ENCODE results near the gene RNU5B-1.

RNU5B-1 gene

DNA sequence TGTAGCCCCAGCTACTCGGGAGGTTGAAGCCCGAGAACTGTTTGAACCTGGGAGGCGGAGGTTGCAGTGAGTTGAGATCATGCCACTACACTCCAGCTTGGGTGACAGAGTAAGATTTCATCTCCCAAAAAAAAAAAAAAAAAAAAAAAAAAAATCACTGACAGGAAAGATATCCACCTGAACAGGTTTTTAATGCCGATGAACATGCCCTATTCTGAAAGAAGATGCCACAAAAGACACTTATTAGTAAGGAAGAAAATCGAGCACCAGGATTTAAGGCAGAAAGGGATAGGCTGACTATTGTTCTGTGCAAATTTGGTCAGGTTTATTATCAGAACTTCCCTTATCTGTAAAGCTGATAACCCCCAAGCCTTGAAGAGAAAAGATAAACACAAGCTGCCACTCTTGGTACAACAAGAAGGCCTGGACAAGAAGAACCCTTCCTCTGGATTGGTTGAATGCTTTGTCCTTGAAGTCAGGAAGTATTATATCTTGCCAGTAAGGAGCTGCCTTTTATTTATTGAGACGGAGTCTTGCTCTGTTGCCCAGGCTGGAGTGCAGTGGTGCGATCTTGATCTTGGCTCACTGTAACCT lies 15.1 kb upstream of the RNU5B-1 start:
- peak; percentile 50 for DNase-seq

DNA sequence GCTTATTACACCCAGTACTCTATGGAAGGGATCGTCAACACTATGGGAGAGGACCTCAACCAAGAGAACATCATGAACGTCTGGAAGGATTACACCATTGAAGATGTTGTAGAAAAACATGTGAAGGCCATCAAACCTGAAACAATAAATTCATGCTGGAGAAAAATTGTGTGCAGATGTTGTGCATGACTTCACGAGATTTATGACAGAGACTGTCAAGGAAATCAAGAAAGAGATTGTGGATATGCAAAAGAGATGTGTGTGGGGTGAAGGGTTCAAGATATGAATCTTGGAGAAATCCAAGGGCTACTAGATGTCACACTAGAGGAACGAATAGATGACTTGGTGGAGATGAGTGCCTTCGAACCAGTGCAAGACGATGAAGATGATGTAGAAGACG lies 14.2 kb upstream of the RNU5B-1 start:
- no peak for DNase-seq

DNA sequence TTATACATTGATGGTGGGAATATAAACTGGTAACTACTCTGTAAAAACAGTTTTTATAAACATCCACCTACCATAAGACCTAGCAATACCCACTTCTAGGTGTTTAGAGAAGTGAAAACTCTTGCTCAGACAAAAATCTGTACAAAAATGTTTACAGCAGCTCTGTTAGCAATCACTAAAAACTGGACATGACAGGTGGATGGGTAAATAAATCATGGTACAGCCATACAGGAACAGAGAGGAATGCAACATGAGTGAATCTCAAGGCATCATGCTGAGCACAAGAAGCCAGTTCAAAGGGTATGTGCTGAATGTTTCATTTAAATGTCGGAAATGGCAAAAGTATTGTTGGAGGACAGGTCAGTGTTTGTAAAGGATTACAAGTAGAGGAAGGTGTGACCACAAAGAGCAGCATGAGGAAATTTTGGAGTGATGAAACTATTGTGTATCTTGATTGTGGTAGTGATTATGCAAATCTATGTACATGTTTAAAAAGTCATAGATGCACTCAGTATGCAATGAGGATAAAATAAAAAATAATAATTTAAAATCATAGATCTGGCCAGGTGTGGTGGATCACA lies 11.4 kb upstream of the RNU5B-1 start:
- no peak for DNase-seq

DNA sequence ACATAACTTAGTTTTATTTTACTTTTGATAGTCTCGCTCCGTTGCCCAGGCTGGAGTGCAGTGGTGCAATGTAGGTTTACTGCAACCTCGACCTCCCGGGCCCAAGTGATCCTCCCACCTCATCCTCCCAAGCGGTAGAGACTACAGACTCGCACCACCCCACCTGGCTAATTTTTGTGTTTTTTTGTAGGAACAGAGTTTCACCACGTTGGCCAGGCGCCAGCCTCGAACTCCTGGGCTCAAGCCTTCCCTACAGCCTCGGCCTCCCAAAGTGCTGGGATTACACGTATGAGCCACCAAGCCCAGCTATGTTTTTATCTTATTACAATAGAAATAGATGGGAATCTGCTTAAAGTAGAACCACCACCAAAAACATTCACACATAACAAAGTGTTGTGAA lies 5.7 kb upstream of the RNU5B-1 start:
- DNase-seq, result no peak

DNA sequence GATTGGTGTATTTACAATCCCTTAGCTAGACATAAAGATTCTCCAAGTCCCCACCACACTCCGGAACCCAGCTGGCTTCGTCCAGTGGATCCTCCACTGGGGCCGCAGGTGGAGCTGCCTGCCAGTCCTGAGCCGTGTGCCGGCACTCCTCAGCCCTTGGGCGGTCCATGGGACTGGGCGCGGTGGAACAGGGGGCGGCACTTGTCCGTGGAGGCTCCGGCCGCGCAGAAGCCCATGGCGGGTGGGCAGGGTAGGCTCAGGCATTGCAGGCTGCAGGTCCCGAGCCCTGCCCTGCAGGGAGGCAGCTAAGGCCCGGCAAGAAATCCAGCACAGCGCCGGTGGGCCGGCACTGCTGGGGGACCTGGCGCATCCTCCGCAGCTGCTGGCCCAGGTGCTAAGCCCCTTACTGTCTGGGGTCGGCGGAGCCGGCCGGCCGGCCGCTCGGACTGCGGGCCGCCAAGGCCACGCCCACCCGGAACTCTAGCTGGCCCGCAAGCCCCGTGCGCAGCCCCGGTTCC lies 3.5 kb upstream of the RNU5B-1 start:
- DNase-seq, result no peak

DNA sequence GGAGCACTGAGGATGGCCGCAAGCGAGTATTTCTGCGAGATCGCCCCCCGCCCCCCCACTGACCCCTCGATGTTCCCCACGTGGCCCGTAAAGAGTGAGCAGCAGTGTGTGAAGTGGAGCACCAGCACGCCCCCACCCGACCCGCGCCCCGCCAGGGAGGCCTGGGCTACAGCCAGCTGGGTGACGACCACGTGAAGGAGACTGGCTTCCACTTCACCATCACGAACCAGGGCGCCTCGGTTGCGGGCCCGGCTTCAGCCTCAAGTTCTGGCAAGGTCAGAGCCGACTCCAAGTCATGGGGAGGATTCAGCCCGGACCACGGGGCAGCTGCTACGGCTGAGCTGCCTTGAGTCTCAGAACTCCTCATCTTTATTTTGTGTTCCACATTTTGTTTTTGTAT lies 2.4 kb upstream of the RNU5B-1 start:
- no peak for DNase-seq

DNA sequence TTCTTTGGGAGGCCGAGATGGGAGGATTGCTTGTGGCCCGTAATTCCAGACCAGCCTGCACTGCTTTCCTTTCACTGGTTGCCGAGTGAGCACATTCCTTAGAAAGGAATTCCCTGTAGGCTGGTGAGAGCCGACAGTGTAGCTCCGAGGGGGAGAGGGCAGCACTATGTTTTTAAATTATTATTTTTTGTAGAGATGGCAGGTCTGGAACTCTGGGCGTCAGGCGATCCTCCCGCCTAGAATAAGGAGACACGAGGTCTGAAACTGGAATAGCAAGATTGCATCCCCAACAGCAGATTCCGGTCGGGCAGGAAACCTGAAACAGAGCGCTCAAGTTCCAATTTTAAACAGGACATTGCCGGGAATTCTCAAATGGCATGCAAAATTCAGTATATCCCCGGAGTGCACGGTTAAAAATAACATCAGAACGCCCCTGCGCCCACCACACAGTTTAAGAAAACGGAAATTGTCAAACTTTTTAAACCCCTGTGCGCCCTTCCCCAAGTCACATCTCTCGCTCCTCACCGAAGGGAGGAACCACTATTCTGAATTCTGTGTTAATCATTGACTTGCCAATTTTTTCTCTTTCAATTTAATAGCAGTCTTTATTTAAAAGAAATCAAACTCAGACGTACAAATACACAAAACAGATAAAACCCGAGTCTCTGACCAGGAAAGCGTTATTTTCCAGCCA lies 643 bp upstream of the RNU5B-1 start:
- DNase-seq, result peak; percentile 65

DNA sequence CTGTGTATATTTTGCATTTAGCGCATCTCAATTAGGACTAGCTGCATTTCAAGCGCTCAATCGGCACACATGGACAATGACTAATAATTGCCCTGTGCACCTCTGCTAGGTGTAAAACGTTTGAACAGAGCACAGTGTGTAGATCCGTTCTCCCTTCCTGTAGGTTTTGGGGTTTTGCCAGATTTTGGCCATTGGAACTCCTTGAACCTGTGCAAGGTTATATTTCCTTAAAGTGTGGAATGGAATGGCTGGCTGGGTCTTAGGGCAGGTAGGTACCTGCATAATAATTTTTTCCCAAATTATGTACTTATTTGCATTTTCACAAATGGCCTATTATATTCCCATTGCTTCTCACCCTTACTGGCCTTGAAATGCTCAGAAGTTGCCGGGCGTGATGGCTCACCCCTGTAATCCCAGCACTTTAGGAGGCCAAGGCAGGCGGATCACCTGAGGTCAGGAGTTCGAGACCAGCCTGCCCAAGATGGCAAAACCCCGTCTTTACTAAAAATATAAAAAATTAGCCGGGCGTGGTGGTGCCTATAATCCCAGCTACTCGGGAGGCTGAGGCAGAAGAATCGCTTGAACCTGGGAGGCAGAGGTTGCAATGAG lies 777 bp downstream of the RNU5B-1 start:
- no peak for DNase-seq

DNA sequence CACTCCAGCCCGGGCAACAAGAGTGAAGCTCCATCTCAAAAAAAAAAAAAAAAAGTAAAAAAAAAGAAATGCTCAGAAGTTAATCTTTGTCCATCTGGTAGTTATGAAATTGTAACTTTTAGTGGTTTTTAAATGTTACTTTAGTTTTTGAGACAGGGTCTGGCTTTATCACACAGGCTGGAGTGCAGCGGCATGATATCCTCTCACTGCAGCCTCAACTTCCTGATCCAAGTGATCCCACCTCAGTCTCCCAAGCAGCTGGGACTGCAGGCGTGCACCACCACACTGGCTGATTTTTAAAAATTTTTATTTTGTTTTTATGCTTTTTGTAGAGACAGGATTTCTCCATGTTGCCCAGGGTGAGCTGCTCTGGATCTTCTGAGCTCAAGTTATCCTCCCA lies 1.3 kb downstream of the RNU5B-1 start:
- DNase-seq, result no peak

DNA sequence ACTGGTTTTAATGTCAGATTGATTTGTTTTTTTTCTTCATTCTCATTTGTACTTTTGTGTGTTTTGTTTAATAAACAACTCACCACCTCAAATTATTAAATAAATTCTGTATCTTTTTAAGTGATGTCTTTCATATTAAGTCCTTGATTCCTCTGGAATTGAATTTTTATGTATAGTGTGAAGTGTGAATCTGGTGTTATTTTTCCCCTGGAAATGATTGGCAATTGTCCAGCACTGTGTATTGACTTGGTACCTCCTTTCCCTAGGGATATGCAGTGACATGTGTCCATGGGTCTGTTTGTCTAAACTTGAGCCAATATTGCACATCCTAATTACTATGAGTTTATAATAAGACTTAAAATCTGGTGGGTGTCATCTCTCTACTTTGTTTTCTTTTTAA lies 2.1 kb downstream of the RNU5B-1 start:
- DNase-seq, result no peak

DNA sequence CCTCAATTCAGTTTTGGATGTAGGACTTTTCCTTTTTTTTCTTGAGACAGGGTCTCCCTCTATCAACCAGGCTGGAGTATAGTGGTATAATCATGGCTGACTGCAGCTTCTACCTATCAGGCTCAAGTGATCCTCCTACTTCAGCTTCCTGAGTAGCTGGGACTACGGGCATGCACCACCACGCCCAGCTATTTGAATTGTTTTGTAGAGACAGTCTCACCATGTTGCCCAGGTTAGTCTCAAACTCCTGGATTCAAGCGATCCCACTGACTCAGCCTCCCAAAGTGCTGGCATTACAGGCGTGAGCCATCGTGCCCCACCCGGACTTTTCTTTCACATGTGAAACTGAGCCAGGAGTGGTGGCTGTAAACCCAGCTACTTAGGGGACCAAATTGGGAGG lies 3.5 kb downstream of the RNU5B-1 start:
- DNase-seq, result no peak

DNA sequence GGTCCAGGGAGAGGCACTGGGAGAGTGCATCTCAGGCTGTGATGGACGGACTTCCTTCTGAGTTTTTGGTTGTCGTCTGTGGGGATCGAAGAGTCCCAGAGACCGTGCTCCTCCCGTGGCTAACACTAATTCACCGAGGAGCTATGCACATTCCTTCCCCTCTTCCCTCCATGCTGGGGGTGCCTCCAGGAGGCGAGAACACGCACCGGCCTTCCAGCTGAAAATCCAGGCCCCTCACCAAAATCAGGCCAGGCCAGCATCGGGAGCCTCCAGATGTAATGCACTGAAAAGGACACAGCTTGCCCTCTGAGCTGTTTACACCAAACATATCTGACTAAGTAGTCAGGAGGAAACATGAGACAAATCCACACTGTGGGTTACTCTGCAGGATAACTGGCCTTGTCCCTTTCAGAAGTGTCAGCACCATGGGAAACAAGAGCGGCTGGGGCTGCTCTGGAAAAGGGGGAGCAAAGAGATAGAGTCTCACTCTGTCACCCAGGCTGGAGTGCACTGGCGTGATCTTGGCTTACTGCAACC lies 5.5 kb downstream of the RNU5B-1 start:
- DNase-seq, result no peak

DNA sequence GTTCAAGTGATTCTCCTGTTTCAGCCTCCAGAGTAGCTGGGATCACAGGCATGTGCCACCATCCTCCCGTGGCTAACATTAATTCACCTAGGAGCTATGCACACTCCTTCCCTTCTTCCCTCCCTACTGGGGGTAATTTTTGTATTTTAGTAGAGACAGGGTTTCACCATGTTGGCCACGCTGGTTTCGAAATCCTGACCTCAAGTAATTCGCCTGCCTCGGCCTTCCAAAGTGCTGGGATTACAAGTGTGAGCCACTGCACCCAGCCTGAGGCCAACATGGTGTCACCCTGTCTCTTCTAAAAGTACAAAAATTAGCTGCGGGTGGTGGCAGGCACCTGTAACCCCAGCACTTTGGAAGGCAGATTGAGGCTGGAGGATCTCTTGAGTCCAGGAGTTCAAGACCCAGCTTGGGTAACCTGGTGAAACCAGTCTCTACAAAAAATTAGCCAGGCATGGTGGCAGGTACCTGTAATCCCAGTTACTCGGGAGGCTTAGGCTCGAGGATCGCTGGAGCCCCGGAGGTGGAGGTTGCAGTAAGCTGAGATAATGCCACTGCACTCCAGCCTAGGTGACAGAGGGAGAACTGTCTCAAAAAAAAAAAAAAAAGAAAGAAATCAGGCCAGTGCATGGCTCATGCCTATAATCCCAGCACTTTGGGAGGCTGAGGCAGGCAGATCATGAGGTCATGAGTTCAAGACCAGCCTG lies 6.1 kb downstream of the RNU5B-1 start:
- DNase-seq, result no peak

DNA sequence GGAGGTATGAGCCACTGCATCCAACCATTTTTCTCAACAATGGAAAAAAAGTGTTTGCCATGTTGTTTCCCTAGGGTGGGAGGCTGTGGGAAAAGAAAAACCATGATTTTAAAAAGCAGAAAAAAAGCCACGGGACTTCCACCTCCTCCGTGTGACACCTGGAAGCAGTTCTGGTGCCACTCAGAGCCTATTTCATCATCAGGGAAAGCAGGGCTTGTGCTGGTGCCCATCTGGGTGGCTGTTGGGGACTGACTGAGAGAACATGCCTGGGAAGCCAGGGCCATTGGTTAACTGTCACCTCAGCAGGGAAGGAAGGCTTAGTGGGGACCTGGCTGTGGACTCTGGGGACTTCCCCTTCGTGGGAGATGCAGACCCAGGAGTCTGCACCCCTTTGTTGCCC lies 7.3 kb downstream of the RNU5B-1 start:
- no peak for DNase-seq

DNA sequence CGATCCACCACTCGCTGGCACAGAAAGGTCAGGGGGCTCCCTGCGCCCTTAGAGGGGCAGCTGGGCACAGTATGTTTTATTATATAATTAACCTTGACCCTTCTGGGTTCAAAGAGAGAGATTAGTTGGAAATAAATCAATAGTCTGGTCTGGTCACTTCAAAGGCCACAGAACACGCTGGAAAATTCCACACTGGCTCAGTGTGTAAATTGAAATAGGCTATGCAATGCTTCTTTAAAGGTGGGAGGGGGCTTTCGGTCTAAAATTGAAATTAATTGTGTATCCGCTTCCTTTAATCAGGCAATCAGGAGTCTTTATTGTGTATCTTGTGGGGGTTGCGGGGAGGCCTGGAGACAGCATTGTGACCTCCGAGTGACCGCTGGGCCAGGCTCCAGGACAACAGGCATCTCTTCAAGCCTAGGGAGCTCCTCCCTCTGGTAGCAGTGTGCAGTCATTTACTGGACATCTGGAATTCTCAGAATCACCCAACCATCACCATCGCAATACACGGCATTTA lies 8.0 kb downstream of the RNU5B-1 start:
- DNase-seq, result no peak

DNA sequence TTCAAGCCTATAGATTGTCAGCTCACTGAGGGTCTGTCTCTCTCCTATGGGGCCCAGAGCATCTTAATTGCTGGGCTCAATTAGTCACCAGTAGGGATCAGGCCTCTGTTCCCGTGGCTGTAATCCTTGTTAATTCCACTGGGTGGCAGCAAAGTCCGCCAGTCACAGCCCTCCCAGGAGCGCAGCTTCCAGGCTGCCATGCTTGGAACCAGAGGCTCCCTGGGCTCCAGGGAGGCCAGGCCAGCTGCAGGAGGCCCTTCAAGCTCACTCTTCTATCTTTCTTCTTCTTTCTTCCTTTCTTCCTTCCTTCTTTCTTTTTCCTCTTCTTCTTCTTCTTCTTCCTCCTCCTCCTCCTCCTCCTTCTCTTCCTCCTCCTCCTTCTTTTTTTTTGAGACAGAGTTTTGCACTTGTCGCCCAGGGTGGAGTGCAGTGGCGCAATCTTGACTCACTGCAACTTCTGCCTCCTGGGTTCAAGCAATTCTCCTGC lies 14.4 kb downstream of the RNU5B-1 start:
- peak; percentile 77 for DNase-seq

DNA sequence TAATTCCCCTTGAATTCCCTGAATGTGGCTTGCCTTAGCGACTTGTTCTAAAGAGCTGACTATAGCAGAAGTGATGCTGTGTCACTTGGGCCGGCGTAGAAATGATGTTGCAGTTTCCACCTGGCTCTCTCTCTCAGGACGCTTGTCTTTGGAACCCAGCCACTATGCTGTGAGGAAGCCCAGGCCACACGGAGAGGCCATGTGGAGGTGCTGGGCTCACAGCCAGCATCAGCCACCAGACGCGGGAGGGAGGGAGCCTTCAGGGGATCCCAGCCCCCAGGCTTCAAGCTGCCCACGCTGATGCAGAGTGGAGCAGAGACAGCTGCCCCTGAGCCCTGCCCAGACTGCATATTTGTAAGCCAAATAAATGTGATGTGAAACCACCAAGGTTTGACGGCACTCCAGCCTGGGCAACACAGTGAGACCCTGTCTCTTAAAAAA lies 18.6 kb downstream of the RNU5B-1 start:
- peak; percentile 76 for DNase-seq

DNA sequence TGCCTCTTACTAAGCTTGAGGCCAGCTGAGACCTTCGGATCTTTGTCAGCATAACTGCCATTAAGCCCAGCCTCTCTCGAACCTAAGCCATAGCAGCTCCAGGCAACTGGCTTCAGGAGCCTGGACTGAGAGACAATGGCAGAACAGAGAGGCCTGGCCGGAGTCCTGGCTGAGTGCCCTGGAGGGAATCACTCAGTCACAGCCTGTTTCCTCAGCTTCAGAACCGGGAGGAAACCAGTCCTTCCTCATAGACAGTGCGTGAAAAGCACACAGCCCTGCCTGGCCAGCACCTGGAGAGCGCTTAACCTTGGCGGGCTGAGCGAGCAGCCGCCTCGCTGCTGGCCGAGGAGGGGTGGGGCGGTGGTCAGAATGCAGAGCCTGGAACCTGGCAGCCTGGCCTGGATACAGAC lies 21.6 kb downstream of the RNU5B-1 start:
- no peak for DNase-seq

DNA sequence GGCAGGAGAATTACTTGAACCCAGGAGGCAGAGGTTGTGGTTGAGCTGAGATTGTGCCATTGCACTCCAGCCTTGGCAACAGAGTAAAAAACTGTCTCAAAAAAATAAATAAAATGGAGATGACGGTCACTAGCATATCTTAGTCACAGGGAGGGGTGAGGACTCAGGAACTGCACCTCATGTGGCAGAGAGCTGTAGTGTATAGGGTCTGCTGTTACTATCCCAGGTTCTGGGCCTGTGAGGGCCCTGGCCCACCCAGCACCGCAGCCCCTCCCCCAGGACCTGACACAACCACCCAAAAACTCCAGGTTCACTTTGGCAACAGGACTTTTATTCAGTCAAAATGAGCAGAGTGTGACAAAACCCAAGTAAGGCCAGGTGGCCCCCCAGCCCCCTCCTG lies 22.3 kb downstream of the RNU5B-1 start:
- no peak for DNase-seq

DNA sequence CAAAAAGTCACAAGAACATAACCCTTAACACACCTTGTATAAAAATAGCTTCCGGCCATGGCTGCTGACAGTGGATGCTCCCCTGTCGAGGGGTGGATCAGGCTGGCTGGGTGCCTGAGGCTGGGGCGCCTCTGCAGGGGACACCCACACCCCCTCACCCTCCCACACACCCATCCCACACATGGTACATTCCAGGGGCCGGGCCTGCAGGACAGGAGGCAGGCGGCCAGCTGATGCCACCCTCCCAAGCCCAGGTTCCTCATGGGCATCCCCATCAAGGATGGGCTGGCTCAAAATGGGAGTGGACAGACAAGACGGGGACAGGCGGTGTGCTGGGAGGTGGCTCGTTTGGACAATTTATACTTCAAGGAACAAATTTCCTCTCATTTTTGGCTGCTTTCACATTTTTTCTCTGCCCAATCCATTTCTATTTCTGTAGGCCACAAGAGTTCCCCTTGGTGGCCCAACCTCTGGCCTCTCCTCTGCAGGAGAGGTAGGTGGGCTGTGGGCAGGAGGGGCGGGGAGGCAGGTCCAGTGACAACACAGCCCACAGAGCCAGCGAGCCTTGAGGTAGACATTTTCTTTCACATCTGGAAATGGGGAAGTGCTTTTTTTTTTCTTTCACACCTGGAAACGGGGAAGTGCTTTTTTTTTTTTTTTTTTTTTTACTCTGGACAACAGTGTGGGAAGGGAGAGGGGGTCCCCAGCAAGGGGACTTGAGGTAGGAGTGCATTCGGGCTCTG lies 23.3 kb downstream of the RNU5B-1 start:
- DNase-seq, result no peak

DNA sequence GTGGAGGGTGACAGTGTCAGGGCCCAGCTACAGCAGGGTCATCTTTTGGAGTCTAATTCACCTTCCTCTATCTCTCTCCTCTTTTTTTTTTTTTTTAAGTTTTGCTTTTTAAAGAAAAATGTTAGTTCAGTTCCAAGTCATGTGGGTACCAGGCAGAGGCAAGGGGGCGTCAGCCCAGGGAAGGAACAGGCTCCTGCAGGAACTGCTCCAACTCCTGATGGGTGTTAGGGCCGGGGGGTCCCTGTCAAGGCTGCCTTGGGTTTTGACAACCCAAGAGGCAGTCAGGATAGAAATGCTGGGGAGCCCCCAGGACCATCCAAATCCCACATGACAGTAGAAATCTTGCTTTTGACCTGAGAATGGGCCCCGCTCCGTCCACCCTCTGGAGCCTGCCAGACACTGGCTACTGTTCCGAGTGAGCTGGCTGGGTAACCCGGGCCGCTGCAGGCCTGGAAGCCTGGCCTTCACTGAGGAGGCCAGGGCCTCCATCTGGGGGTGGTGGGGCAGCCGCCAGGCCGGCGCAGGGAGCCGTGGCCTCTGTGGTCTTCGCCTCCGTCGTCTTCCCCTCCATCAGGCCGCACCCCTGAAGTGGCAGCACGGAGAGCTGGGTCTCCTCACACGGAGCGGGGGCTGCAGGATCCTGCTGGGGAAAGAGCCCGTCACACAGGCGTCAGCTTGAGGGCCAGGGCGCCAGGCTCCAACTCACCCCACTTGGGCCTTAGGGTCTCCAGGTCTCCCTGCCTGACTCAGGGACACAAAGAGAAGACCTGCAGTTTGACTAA lies 24.2 kb downstream of the RNU5B-1 start:
- no peak for DNase-seq
